ENCODE measurements around the gene IFNA14.
"Not testable (repeated sequence)": the region's sequence is repeated elsewhere in the genome, so short reads cannot be mapped to it uniquely, and the experiment has no call there.

IFNA14 gene

GRCh38 chr9:21213411-21214326 is 26.1 kb downstream of the IFNA14 start:
- peak; percentile 56 for DNase-seq

GRCh38 chr9:21212160-21212559 is 27.6 kb downstream of the IFNA14 start:
- not testable (repeated sequence) for DNase-seq

- DNase-seq: not testable (repeated sequence)
Observed at GRCh38 chr9:21210782-21211181, 29.0 kb downstream of the IFNA14 start.

DNA sequence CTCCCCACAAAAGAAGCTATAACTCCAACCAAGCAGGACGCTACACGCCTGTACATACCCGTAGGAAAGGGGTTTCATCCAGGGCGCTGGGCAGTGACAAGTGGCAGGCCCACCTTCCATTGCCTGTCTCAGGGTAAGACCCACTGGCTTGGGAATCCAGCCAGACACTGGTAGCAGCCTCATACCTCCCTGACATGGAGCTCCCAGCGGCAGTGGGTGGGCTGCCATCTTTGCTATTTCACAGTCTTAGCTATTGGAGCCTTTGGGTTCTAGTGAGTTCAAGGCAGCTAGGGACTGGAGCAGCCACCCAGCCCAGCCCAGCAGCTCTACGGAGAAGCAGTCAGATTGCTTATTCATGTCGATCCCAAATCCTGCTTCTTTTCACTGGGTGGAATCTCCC is 29.5 kb downstream of the IFNA14 start:
- no peak for DNase-seq

GRCh38 chr9:21207043-21207442 is 32.8 kb downstream of the IFNA14 start, which contains the start of gene IFNA10:
Gene IFNA10, minus strand, starts transcription at chr9:21207143. Its CDS starts 46 bp downstream, at chr9:21207097.
- DNase-seq: not testable (repeated sequence)

- no peak for DNase-seq
Observed at GRCh38 chr9:21205204-21205603, 34.6 kb downstream of the IFNA14 start.

DNA sequence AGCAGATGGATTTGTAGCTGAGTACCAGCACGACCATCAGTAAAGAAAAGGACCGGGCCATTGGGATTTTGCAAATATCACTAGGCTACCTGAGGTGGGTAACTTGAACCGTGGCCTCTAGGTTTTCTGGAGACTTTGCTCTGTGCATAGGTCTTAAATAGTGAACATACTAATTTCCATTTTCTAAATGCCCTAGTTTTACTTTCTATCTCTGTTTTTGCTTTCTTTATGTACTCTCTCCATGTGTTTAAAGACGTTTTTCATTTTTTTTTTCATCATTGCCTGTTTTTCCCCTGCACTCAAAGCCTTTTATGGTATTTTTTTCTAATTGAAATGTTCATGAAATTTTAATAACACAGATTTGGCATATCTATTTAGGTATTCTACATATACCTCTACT is 37.7 kb downstream of the IFNA14 start, which contains the start of gene IFNA7:
Gene IFNA7 (minus strand): TSS at position 101 of the 400 bp plus-strand sequence. CDS start 40 bp downstream, at position 61.
- DNase-seq: not testable (repeated sequence)

DNA sequence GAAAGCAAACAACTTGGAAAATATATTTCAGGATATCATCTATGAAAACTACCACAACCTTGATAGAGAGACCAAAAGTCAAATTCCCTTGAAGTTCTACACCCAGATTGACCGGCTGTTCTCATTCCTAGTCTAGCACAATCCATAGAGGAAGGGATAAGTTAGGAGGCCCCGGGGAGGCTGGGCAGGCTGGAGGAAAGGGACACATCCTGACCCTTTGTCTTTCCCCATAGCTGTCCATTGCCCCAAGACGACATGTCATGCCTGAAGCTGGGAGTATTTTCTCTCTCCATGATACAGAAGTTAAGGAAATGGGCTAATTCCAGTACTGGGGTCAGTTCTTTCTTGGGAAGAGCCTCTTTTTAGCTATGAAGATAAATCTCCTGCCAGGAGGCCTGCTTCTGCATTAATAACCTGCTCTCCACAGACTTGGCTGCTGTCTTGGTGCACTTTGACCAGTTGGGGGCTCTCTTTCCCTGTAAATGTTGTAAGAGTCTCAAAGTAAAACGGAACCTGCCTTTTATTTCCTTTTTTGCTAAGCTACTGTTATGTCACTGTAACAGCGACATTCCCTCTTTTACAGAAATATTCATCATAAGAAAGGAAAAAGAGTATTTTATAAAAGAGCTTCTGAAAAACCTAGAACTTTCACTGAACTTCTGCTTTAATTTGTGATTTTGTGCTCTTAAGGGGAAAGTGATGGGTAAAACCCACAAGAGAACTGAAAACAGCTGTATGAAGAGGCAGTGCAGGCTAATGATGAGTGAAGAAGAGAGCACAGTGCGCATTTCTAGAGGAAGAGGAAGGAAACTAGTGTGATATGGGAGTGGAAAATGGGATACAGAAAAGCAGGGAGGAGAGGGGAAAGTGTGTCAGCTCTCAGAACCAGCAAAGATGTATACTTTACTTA is 44.7 kb downstream of the IFNA14 start:
- peak; percentile 65 for DNase-seq

Measured in inflammatory macrophage treated with lipopolysaccharide for 4 hours (primary cell).